ENCODE data around the gene ABCG2.
"Not testable (repeated sequence)": the region's sequence is repeated elsewhere in the genome, so short reads cannot be mapped to it uniquely, and the experiment has no call there.

Gene ABCG2

DNA sequence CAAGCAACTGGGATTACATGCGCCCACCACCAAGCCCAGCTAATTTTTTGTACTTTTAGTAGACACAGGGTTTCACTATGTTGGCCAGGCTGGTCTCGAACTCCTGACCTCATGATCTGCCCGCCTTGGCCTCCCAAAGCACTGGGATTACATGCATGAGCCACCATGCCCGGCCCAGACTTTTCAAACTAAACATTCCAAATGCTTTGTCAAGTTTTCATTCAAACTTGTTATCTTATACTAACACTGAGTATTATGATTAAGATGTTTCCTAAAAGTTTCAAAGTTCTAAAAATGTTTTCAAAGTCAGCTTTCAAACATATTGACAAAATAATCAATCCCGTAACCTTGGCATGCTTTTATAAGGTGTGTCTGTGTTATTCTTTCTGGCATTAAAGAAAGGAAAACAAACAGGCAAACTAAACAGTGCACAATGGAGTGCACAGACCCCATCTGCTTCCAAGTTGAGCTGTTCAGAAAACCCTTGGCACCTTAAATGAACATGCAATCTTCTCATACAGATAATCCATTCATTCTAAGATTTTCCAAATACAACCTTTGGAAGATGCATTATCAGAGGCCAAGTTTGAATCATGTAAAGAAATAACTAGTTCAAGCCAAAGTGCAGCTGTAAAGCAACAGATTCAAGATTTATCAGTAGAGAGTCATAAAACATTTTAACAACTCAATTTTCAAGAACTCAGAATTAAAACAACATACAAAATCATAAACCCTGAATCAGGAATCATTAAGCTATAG lies 49.1 kb downstream of the ABCG2 start:
- H3K4me3 ChIP-seq (replicated peaks; ENCODE audit: low read depth, low read length), result no peak overlapping the region
- no peak for DNase-seq (ENCODE audit: extremely low read depth, low read depth)
- TF ChIP-seq, protein P1, sequence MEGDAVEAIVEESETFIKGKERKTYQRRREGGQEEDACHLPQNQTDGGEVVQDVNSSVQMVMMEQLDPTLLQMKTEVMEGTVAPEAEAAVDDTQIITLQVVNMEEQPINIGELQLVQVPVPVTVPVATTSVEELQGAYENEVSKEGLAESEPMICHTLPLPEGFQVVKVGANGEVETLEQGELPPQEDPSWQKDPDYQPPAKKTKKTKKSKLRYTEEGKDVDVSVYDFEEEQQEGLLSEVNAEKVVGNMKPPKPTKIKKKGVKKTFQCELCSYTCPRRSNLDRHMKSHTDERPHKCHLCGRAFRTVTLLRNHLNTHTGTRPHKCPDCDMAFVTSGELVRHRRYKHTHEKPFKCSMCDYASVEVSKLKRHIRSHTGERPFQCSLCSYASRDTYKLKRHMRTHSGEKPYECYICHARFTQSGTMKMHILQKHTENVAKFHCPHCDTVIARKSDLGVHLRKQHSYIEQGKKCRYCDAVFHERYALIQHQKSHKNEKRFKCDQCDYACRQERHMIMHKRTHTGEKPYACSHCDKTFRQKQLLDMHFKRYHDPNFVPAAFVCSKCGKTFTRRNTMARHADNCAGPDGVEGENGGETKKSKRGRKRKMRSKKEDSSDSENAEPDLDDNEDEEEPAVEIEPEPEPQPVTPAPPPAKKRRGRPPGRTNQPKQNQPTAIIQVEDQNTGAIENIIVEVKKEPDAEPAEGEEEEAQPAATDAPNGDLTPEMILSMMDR (IDR thresholded peaks at IDR 0.05; ENCODE audit: low read depth, low read length, missing control alignments), result no peak

DNA sequence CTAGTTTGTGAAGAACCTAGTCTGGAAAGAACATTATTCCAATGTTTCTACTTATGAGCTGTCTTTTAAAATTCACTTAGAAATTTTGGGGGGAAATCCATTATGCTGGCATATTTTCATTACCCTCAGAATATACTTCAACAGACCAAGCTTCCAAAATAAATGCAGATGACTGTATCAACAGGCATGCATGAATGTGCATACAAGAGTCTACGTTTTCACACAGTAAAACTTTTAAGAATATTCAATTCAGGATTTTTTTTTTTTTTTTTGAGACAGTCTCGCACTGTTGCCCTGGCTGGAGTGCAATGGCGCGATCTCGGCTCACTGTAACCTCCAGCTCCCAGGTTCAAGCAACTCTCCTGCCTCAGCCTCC lies 49.7 kb downstream of the ABCG2 start:
- TF ChIP-seq, protein P1 (IDR thresholded peaks at IDR 0.05; ENCODE audit: low read depth, low read length, missing control alignments), result no peak
- DNase-seq (ENCODE audit: extremely low read depth, low read depth), result no peak
- no peak overlapping the region for H3K4me3 ChIP-seq (replicated peaks; ENCODE audit: low read depth, low read length)

DNA sequence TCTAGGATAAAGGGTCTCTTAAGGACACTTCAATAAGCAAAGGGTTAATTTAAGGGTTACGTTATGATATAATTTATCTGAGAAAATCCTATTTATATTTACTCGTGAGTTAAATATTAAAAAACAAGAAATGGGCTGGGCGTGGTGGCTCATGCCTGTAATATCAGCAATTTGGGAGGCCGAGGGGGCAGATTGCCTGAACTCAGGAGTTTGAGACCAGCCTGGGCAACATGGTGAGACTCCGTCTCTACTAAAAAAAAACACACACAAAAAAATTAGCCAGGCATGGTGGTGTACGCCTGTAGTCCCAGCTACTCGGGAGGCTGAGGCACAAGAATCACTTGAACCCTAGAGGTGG lies 50.4 kb downstream of the ABCG2 start:
- H3K4me3 ChIP-seq (replicated peaks; ENCODE audit: low read depth, low read length); DNase-seq (ENCODE audit: extremely low read depth, low read depth): not testable (repeated sequence)

DNA sequence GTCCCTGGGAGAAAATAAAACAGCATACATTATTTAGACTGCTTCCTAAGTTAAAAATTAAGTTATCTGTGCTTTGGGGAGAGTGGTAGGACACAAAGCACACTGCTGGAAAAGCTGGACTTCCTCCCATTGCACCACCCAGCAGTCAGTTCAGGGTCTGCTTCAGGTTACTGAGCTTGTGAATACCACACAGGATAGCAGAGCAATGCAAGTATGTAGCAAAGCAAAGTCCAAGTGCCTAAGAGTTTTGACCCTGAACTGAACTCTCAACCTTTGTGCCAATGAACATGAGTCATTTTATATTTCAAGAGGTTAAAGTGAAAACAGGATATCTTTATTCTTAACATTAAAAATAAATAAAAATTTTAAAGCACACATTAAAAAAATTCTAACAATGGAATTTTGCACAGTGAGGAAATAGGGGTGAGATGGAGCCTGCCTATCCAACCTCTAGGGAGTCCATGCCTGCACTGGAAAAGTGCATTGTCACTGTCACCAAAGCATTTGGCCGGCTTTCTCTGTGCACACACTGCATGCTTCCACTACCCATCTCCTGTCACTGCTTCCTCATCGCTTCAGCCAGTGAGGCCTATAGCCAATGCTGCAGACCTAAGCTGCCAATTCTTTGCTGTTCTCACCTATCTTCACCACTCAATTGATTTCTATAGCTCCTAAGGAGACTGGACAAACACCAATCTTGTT lies 50.9 kb downstream of the ABCG2 start:
- DNase-seq (ENCODE audit: extremely low read depth, low read depth), result no peak
- no peak overlapping the region for H3K4me3 ChIP-seq (replicated peaks; ENCODE audit: low read depth, low read length)
- TF ChIP-seq, protein P1 (IDR thresholded peaks at IDR 0.05; ENCODE audit: low read depth, low read length, missing control alignments), result no peak

DNA sequence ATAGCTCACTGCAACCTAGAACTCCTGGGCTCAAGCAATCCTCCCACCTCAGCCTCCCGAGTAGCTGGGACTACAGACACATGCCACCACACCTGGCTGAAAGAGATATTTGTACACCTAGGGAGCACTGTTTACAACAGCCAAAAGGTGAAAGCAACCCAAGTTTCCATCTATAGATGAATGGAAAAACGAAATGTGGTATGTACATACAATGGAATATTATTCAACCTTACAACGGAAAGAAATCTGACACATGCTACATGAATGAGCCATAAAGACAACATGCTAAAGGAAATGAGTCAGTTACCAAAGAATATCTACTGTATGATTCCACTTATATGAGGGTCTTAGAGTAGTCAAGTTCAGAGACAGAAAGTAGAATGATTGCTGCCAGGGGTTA lies 52.2 kb downstream of the ABCG2 start:
- no peak for DNase-seq (ENCODE audit: extremely low read depth, low read depth)
- TF ChIP-seq, protein P1 (IDR thresholded peaks at IDR 0.05; ENCODE audit: low read depth, low read length, missing control alignments), result no peak
- H3K4me3 ChIP-seq (replicated peaks; ENCODE audit: low read depth, low read length), result no peak overlapping the region

DNA sequence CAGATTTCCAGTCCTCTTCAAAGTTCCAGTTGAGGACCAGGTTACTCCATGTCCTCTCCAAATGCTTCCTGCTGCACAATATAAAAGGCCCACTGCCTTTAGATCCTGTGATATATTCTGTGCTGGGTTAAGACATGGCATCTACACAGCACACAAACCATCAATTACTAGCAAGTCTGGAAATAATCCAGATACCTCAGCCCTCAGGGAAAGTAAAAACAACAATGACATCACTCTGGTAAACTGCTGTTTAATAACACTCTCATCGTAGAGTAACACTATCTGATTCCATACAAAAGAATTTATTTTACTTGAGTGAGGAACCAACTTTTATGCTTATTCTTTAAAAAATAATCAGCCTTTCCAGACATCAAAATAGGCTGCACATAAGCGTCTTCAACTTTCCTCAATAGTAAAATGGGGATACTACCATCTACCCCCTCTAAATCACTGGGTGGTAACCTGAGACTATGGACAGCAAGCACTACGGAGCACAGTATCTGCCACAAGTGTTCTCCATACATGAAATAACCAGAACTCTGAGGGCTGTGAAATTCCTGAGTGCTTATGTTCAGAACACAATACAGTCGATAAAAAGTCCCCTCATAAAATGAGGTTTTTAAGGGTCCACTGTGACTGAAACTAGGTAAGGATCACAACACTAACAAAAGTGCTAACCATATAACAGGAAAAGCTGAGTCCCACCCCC lies 53.4 kb downstream of the ABCG2 start:
- no peak overlapping the region for H3K4me3 ChIP-seq (replicated peaks; ENCODE audit: low read depth, low read length)
- DNase-seq (ENCODE audit: extremely low read depth, low read depth), result peak; percentile 38
- TF ChIP-seq, protein P1 (IDR thresholded peaks at IDR 0.05; ENCODE audit: low read depth, low read length, missing control alignments), result no peak

DNA sequence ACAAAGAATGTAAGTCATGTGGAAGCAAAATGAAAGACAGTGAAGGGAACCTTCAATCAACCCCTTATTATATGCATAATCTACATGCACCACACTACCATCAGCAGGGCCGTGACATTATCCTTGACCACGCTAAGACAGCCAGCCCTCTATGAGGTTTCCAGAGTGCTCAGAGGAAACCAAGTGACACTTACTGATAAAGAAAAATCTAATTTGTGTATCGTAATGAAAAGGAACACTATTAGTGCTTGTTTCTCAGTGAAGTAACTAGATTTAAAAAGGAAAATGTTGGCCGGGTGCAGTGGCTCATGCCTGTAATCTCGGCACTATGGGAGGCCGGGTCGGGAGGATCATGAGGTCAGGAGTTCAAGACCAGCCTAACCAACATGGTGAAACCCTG lies 56.4 kb downstream of the ABCG2 start:
- TF ChIP-seq, protein P1 (IDR thresholded peaks at IDR 0.05; ENCODE audit: low read depth, low read length, missing control alignments), result no peak
- H3K4me3 ChIP-seq (replicated peaks; ENCODE audit: low read depth, low read length), result no peak overlapping the region
- DNase-seq (ENCODE audit: extremely low read depth, low read depth), result no peak

All from HFF-Myc (cell line).